Effector CD4-positive, alpha-beta T cell (primary cell): ENCODE results near the gene JSRP1.

Experiments used
- DNase-seq: peaks from one replicate; pipeline ENCODE4 v3.0.0-alpha.2; 2020

The JSRP1 gene

DNA sequence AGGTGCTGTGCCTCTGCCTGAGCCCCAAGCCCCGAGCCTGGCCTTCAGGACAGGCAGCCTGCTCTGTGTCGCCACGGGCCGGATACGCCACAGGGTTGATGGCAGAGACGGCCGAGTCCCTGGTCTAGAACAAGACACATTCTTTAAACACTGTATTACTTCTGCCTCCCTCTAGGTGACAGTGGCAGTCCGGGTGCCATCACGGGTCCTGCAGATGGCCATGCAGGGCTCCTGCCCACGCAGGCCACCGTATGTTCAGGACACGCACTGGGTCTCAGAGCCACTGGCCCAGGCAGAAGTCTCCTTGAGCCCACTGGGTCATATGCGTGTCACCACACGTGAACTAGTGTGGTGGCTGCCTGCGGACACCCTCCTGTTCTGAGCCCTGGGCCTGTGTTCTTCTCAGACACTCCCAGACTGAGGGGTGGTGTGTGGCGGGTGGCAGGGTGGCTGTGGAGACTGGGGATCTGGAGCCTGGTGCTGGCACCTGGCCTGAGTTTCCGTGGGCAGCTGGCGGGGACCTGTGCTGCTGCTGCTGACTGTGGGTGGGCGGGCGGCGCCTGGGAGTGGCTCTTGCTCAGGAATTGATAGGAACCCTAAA lies 24.5 kb downstream of the JSRP1 start:
- DNase-seq, result no peak

DNA sequence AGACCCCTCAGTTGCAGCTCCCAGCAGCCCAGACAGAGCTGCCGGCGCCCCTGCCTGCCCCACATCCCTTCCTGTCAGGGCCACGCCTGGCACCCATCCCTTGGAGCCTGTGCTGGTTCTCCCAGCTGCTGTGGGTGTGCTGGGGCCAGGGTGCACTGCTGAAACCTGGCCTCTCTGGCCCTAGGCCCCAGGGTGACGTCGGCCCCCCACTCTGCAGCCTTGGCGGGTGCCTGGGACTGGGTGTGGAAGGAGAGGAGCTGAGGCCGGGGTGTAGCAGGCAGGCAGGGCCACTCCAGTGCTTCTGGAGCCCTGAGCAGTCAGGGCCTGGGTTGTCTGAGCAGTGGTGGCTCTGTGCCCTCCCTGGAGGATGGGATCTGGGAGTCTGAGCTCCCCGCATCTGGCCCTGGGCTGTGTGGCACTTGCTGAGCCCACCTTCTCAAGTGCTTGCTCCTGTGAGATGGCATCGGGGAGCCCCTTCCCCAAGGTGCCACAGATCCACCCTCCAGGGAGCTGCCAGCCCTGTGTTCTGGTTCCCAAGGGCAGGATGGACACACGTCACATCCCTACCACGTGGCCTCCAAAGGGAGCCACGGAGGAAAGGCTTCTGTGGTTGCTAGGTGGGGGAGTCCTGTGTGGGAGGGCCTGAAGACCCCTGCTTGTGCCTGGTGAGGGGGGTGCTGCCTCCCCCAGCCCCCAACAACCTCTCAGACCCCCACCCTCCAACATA lies 25.2 kb downstream of the JSRP1 start:
- DNase-seq, result no peak

DNA sequence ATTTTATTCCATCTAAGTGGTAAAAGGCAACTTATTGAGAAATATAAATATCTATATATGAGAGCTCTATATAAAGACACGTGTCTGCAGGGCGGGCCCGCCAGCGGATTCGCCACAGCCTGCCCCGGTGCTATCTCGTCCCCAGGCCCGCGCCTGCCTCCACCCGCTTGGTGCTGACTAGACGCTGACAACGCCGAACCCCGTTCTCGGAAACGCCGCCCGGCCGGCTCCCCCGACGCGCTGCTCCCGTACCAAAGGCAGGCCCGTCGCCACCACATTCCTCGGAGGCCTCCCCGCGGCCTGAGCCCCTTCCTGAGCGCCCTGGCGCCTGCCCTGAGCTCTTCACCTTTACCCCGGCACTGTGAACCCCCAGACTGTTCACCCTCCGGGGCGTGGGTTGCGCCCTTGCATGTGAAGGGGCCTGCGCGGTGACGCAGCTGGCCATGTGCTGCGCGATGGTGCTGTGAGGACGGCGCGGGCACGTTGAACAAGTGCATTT lies 26.1 kb downstream of the JSRP1 start:
- no peak for DNase-seq

DNA sequence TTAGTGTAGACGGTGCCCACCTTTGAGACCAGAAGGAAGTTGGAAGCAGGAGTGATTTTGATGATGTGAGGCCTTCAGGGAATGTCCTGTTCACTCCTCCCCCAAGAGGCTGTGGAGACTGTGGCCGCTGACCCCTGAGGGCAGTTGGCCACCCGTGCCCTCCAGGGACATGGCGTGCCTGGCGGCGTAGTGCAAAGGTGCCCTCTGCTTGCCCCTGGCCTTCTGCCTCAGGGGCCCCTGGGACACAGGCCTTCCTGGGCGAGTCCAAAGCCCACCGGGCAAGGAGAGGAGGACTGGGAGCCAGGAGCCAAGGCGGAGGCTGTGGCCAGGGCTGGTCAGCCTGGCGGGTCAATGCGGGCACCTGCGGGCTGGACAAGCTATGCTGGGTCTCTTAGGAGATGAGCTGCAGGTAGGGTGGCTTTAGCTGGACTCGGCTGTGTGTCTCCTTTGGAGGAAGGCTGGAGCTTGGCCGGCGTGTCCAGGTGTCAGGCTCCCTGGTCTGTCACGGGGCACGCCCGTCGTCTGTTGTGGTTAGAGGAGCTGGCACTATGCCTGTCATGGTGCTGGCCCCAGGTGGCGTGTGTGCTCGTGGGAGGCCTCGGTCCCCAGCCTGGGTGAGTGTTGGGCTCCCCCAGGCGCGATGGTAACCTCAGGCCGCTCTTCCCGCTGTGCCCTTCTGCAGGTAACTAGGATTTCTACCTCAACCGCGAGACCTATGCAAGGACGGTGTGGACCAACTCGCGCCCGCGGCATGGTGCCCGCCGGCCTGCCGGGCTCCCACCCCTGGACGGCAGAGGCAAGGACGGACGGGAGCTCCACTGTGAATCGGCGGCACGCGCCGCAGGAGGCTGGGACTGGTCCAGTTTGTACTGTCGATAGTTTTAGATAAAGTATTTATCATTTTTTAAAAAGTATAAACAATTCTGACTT lies 26.8 kb downstream of the JSRP1 start:
- DNase-seq, result no peak

GRCh38 chr19:2228157-2229030 lies 27.8 kb downstream of the JSRP1 start:
- no peak for DNase-seq

GRCh38 chr19:2227415-2228156 lies 28.6 kb downstream of the JSRP1 start:
- no peak for DNase-seq

- DNase-seq, result no peak
Measured at GRCh38 chr19:2226840-2227360, 29.3 kb downstream of the JSRP1 start.

DNA sequence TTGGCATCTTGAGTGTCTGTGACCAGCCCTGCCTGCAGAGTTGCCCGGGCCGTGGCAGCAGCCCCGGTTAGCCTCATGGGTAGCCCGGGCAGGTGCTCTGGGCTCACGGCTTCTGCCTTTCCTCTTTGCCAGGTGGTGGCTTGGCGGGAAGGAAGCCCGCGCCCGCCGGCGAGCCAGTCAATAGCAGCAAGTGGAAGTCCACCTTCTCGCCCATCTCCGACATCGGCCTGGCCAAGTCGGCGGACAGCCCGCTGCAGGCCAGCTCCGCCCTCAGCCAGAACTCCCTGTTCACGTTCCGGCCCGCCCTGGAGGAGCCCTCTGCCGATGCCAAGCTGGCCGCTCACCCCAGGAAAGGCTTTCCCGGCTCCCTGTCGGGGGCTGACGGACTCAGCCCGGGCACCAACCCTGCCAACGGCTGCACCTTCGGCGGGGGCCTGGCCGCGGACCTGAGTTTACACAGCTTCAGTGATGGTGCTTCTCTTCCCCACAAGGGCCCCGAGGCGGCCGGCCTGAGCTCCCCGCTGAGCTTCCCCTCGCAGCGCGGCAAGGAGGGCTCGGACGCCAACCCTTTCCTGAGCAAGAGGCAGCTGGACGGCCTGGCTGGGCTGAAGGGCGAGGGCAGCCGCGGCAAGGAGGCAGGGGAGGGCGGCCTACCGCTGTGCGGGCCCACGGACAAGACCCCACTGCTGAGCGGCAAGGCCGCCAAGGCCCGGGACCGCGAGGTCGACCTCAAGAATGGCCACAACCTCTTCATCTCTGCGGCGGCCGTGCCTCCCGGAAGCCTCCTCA lies 30.0 kb downstream of the JSRP1 start:
- no peak for DNase-seq

GRCh38 chr19:2225415-2226050 lies 30.7 kb downstream of the JSRP1 start:
- no peak for DNase-seq

- no peak for DNase-seq
Measured at GRCh38 chr19:2224754-2225349, 31.4 kb downstream of the JSRP1 start.

DNA sequence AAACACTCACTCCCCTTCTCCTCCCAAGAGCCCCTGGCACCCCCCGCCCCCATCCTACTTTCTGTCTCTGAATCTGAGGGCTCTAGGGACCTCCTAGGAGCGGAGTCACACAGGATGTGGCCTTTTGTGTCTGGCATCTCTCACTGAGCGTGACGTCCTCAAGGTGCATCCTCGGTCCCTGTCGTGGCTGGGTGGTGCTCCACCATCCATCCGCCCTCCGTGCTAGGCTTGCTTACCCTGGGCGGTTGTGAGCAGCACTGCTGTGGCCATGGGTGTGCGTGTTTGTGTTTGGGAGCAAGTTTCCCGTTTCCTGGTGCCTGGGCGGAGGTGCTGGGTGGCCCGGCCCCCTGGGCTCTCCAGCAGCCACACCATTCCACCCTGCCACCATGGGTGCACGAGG lies 32.3 kb downstream of the JSRP1 start:
- DNase-seq, result no peak

DNA sequence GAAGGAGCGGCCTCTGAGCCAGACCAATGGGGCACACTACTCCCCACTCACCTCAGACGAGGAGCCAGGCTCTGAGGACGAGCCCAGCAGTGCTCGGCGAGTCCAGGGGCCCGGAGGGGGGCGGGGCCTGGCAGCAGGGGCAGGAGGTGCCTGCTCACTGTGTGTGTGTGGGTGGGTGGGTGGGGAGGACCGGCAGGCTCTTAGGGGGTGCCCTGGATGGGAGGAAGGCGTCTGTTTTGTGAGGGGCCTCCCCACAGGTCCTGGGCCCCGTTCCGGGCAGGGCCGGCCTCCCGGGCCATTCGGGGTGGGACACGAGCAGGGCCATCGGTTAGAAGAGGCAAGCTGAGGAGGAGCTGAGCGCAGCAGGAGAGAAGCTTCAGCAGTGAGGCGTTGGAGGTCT lies 32.8 kb downstream of the JSRP1 start:
- DNase-seq, result no peak

DNA sequence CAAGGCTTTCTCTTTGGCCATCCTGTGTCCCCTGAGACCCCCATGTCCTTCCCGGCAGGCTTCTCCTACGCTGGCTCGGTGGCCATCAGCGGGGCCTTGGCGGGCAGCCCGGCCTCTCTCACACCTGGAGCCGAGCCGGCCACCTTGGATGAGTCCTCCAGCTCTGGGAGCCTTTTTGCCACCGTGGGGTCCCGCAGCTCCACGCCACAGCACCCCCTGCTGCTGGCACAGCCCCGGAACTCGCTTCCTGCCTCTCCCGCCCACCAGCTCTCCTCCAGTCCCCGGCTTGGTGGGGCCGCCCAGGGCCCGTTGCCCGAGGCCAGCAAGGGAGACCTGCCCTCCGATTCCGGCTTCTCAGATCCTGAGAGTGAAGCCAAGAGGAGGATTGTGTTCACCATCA lies 34.3 kb downstream of the JSRP1 start:
- no peak for DNase-seq

DNA sequence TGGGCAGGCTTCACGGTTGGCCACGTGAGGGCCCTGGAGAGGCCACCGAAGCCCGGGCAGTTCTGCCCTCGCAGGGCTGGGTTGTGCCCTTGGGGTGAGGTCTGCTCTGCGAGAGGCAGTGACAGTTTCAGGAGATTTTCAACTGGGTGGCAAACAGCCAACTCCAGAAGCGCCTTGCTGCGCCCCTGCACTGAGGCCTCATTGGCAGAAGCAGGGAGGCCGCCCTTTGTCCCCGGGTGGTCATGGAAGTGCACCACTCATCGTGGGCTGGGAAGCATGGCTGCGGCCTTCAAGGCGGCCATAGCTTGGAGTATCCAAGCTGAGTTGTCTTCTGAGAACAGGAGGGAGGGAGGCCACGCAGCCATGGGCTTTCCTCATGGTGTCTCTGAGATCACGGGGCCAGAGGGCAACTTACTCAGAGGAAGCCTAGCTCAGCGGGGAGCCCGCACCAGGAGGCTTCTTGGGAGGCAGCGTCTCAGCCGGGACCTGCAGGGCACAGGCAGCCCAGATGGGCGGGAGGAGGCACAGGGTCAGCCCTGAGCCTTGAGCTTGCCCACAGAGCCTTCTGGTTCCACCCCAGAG lies 34.9 kb downstream of the JSRP1 start:
- DNase-seq, result no peak

GRCh38 chr19:2219726-2220125 lies 36.5 kb downstream of the JSRP1 start:
- DNase-seq, result no peak

- no peak for DNase-seq
Measured at GRCh38 chr19:2217591-2217990, 38.6 kb downstream of the JSRP1 start.

DNA sequence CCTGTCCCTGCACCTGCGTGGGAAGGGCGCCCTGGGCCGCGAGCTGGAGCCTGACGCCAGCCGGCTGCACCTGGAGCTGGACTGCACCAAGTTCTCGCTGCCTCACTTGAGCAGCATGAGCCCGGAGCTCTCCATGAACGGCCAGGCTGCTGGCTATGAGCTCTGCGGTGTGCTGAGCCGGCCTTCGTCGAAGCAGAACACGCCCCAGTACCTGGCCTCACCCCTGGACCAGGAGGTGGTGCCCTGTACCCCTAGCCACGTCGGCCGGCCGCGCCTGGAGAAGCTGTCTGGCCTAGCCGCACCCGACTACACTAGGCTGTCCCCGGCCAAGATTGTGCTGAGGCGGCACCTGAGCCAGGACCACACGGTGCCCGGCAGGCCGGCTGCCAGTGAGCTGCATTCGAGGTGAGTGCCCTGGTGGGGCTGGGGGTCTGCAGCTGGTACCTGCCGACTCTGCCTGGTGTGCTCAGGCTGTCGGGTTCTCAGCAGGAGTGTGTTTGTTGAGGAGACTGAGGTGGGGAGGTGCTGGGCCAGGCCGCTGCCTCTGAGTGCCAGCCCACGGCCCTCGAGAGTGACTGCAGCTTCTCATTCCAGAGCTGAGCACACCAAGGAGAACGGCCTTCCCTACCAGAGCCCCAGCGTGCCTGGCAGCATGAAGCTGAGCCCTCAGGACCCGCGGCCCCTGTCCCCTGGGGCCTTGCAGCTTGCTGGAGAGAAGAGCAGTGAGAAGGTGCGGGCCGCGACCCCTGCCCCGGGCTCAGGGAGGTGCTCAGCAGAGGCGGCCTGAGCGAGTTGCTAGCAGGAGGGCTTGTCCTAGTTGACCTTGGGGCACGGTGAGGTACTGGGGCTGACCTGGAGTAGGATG lies 39.6 kb downstream of the JSRP1 start:
- DNase-seq, result no peak

DNA sequence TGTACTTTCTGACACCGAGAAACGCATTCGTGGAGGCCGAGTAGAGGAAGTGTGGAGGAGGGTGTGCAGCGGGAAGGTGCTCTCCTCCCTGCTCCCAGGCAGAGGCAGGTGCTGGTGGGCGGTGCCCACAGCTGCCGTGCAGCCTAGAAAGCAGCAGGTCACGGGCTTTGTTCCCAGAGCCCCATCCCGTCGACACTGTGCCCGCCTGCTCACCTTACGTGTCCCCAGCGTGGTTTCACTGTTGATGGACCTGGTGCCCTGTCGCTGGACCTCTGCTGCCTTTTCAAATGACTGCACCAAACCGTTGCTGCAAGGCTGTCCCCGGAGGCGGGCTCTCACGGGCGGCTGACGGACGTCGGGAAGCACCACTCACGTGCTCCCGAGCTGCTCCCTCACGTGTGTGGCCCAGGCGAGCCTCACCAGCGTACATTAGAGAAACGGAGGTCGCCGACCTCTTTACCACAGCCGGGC lies 40.9 kb downstream of the JSRP1 start:
- DNase-seq, result no peak
